ENCODE data around the gene PIH1D1. TPM values are rescaled to one million over a fixed set of nuclear protein-coding genes. Genes with fewer than 3 reads are reported as not detected.

Gene PIH1D1
- total and polyA plus RNA-seq, 2 of the 13 experiments (the other 11 are each of a cell fraction or from before 2014, with no cell fraction given) = 110 to 137 TPM

DNA sequence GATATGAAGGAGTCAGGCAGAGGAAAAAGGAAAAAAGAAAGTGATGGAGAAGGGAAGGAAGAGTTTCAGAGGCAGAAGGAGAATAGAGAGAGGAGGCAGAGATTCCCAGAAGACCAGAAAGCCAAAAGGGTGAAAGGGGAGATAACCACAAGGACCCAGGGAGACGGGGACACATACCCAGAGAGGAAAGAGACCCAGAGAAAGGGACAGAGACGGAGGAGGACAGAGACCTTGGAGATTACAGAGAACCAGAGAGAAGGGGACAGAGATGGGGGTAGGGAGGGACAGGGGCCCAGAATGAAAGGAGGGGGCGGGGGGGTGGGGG, 29.8 kb downstream of the PIH1D1 start (continued):
- TF ChIP-seq, protein P1, sequence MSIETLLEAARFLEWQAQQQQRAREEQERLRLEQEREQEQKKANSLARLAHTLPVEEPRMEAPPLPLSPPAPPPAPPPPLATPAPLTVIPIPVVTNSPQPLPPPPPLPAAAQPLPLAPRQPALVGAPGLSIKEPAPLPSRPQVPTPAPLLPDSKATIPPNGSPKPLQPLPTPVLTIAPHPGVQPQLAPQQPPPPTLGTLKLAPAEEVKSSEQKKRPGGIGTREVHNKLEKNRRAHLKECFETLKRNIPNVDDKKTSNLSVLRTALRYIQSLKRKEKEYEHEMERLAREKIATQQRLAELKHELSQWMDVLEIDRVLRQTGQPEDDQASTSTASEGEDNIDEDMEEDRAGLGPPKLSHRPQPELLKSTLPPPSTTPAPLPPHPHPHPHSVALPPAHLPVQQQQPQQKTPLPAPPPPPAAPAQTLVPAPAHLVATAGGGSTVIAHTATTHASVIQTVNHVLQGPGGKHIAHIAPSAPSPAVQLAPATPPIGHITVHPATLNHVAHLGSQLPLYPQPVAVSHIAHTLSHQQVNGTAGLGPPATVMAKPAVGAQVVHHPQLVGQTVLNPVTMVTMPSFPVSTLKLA (IDR thresholded peaks at IDR 0.05) = no peak
- no peak for TF ChIP-seq MYNN (CRISPR knock-in tag; IDR thresholded peaks at IDR 0.05; ENCODE audit: low read depth)

GRCh38 chr19:49421039-49421877, 30.4 kb downstream of the PIH1D1 start:
- Histone ChIP-seq H4K20me1 (ENCODE audit: insufficient read depth, low read length) (no peaks in the 10 kb centered on the region), H3K9me3 (ENCODE audit: low read length) (no peaks in the 10 kb centered on the region), H3K79me2 (ENCODE audit: insufficient read depth, low read length) (no peaks in the 10 kb centered on the region), H3K27me3 (ENCODE audit: control insufficient read depth in 1 of 2, insufficient read depth in 2 of 2, low read length in 2 of 2) (peaks cover 16 to 85% of the 10 kb centered on the region in 2 experiments), H3K27ac (ENCODE audit: extremely low read length, insufficient read depth, low read length) (no peak overlapping the region), H3K4me2 (ENCODE audit: low read depth, low read length) (no peak overlapping the region), H3K4me1 (ENCODE audit: insufficient read depth, low read length) (0 out of 2 replicates have a peak, but pooled peaks cover 5% of the 10 kb centered on the region), H3K4me3 (replicated peaks in 1 of 3; ENCODE audit: insufficient read depth in 1 of 3, low read depth in 2 of 3, low read length in 3 of 3) (no peak overlapping the region), H3K9ac (ENCODE audit: insufficient read depth, low read depth, low read length) (no peak overlapping the region), H2AFZ (ENCODE audit: low read length) (no peak overlapping the region), H3K36me3 (replicated peaks in 1 of 2; ENCODE audit: control insufficient read depth in 1 of 2, insufficient read depth in 2 of 2, low read length in 2 of 2) (no peaks in the 10 kb centered on the region)
- in situ Hi-C loops (cut with HindIII; ENCODE audit: extremely low pct_ligation_motif_present, low pct_unique_long_range_greater_than_20kb) = no loop called here
- CTCF ChIA-PET (ENCODE audit: low intra/inter-chr PET ratio, low total read pairs) = no interaction called here
- DNase-seq (ENCODE audit: low spot score) = no peak
- peak; percentile 36; the same call in 2 of the 3 replicates for ATAC-seq
- intact Hi-C loops (cut with micrococcal nuclease; ENCODE audit: unreplicated experiment) = no loop called here
- no TSS peak for BruUV-seq (replicated peaks)
- TF ChIP-seq RFX1 (IDR thresholded peaks at IDR 0.05) = peak; percentile 52
- TF ChIP-seq, protein P2, sequence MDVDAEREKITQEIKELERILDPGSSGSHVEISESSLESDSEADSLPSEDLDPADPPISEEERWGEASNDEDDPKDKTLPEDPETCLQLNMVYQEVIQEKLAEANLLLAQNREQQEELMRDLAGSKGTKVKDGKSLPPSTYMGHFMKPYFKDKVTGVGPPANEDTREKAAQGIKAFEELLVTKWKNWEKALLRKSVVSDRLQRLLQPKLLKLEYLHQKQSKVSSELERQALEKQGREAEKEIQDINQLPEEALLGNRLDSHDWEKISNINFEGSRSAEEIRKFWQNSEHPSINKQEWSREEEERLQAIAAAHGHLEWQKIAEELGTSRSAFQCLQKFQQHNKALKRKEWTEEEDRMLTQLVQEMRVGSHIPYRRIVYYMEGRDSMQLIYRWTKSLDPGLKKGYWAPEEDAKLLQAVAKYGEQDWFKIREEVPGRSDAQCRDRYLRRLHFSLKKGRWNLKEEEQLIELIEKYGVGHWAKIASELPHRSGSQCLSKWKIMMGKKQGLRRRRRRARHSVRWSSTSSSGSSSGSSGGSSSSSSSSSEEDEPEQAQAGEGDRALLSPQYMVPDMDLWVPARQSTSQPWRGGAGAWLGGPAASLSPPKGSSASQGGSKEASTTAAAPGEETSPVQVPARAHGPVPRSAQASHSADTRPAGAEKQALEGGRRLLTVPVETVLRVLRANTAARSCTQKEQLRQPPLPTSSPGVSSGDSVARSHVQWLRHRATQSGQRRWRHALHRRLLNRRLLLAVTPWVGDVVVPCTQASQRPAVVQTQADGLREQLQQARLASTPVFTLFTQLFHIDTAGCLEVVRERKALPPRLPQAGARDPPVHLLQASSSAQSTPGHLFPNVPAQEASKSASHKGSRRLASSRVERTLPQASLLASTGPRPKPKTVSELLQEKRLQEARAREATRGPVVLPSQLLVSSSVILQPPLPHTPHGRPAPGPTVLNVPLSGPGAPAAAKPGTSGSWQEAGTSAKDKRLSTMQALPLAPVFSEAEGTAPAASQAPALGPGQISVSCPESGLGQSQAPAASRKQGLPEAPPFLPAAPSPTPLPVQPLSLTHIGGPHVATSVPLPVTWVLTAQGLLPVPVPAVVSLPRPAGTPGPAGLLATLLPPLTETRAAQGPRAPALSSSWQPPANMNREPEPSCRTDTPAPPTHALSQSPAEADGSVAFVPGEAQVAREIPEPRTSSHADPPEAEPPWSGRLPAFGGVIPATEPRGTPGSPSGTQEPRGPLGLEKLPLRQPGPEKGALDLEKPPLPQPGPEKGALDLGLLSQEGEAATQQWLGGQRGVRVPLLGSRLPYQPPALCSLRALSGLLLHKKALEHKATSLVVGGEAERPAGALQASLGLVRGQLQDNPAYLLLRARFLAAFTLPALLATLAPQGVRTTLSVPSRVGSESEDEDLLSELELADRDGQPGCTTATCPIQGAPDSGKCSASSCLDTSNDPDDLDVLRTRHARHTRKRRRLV (CRISPR knock-in tag; IDR thresholded peaks at IDR 0.05) = peak; percentile 88
- TF ChIP-seq, protein P3, sequence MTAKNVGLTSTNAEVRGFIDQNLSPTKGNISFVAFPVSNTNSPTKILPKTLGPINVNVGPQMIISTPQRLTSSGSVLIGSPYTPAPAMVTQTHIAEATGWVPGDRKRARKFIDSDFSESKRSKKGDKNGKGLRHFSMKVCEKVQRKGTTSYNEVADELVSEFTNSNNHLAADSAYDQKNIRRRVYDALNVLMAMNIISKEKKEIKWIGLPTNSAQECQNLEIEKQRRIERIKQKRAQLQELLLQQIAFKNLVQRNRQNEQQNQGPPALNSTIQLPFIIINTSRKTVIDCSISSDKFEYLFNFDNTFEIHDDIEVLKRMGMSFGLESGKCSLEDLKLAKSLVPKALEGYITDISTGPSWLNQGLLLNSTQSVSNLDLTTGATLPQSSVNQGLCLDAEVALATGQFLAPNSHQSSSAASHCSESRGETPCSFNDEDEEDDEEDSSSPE (CRISPR knock-in tag; IDR thresholded peaks at IDR 0.05) = no peak
- peak; percentile 42 for TF ChIP-seq HNRNPLL (IDR thresholded peaks at IDR 0.05; ENCODE audit: low read depth, low read length, poor library complexity, severe bottlenecking)
- 0 out of 2 replicates have a peak, but pooled peaks have one; percentile 20 for TF ChIP-seq RFX3 (CRISPR knock-in tag; IDR thresholded peaks at IDR 0.05)
- no peak for FAIRE-seq
- WGBS (ENCODE audit: low lambda C conversion rate) = 31% methylated on average over 33 of the region's 48 CpGs
- POLR2A ChIA-PET = no interaction called here
